ENCODE results near the gene GPS2. TPM values are rescaled to one million over a fixed set of nuclear protein-coding genes. Genes with fewer than 3 reads are reported as not detected.
A peak's percentile ranks its signal among the peaks of the same experiment; 100 is the strongest.

The GPS2 gene
- total RNA-seq, 4 donors from 2014 or later = 77.4 to 123 (median 87.0) TPM

- DNase-seq (ENCODE audit: low spot score in 2 of 2) = peak; percentile 87 to 93
- WGBS = 3% methylated on average over 10 of the region's 29 CpGs
- peaks cover 34% of the 10 kb centered on the region for H3K4me1 ChIP-seq
These were observed 34.6 kb downstream of the GPS2 start for GRCh38 chr17:7280519-7281073.

GRCh38 chr17:7279448-7279847, 35.7 kb downstream of the GPS2 start:
- no peak overlapping the region for H3K4me3 ChIP-seq
- no peak for DNase-seq (ENCODE audit: low spot score in 2 of 2)
- 83% methylated on average over 8 of the region's 8 CpGs for WGBS
- peaks cover 34% of the 10 kb centered on the region for H3K4me1 ChIP-seq
- TF ChIP-seq POLR2A (IDR thresholded peaks at IDR 0.05) (no peak), CTCF (IDR thresholded peaks at IDR 0.05) (no peak), POLR2AphosphoS5 (IDR thresholded peaks at IDR 0.05) (no peak), EP300 (IDR thresholded peaks at IDR 0.05) (no peak)
- no peak overlapping the region for H3K27ac ChIP-seq
- no peaks in the 10 kb centered on the region for H3K9me3 ChIP-seq
- peaks cover 3% of the 10 kb centered on the region for H3K27me3 ChIP-seq
- H3K36me3 ChIP-seq = no peaks in the 10 kb centered on the region

More at GRCh38 chr17:7280519-7281073, 34.6 kb downstream of the GPS2 start:
- H3K27me3 ChIP-seq = peaks cover 3% of the 10 kb centered on the region
- no peaks in the 10 kb centered on the region for H3K9me3 ChIP-seq
- TF ChIP-seq POLR2AphosphoS5 (IDR thresholded peaks at IDR 0.05) = no peak
- TF ChIP-seq POLR2A (IDR thresholded peaks at IDR 0.05) = no peak
- no peak for TF ChIP-seq EP300 (IDR thresholded peaks at IDR 0.05)
- TF ChIP-seq CTCF (IDR thresholded peaks at IDR 0.05) = peak; percentile 85 to 95
- H3K4me3 ChIP-seq = peak overlapping the region; percentile 53
- peak overlapping the region; percentile 73 for H3K27ac ChIP-seq
- no peaks in the 10 kb centered on the region for H3K36me3 ChIP-seq

- peaks cover 24% of the 10 kb centered on the region for H3K27me3 ChIP-seq
- H3K27ac ChIP-seq = no peak overlapping the region
These were observed 48.4 kb downstream of the GPS2 start for GRCh38 chr17:7266784-7267183.

GRCh38 chr17:7263801-7264078, 51.4 kb downstream of the GPS2 start:
- H3K27ac ChIP-seq = no peak overlapping the region
- peak overlapping the region; percentile 52 for H3K4me3 ChIP-seq
- 59% methylated on average over 4 of the region's 4 CpGs for WGBS
- no peak for DNase-seq (ENCODE audit: low spot score in 2 of 2)
- no peak for TF ChIP-seq EP300 (IDR thresholded peaks at IDR 0.05)
- TF ChIP-seq POLR2AphosphoS5 (IDR thresholded peaks at IDR 0.05) = no peak
- TF ChIP-seq POLR2A (IDR thresholded peaks at IDR 0.05) = no peak
- TF ChIP-seq CTCF (IDR thresholded peaks at IDR 0.05) = no peak
- H3K36me3 ChIP-seq = peaks cover 9% of the 10 kb centered on the region
- peaks cover 46% of the 10 kb centered on the region for H3K4me1 ChIP-seq
- peaks cover 37% of the 10 kb centered on the region for H3K27me3 ChIP-seq
- no peaks in the 10 kb centered on the region for H3K9me3 ChIP-seq

More at GRCh38 chr17:7266784-7267183, 48.4 kb downstream of the GPS2 start:
- no peak for DNase-seq (ENCODE audit: low spot score in 2 of 2)
- 72% methylated on average over 1 of the region's 1 CpG for WGBS
- H3K36me3 ChIP-seq = no peaks in the 10 kb centered on the region
- no peaks in the 10 kb centered on the region for H3K9me3 ChIP-seq
- no peak overlapping the region for H3K4me3 ChIP-seq
- TF ChIP-seq CTCF (IDR thresholded peaks at IDR 0.05) (no peak), POLR2A (IDR thresholded peaks at IDR 0.05) (no peak), EP300 (IDR thresholded peaks at IDR 0.05) (no peak), POLR2AphosphoS5 (IDR thresholded peaks at IDR 0.05) (no peak)
- H3K4me1 ChIP-seq = peaks cover 19% of the 10 kb centered on the region

GRCh38 chr17:7262935-7263800, 52.0 kb downstream of the GPS2 start:
- H3K27me3 ChIP-seq = peaks cover 37% of the 10 kb centered on the region
- H3K36me3 ChIP-seq = peaks cover 14% of the 10 kb centered on the region
- H3K9me3 ChIP-seq = no peaks in the 10 kb centered on the region
- no peak for DNase-seq (ENCODE audit: low spot score in 2 of 2)
- H3K27ac ChIP-seq = peak overlapping the region; percentile 60
- H3K4me3 ChIP-seq = peak overlapping the region; percentile 52
- H3K4me1 ChIP-seq = peaks cover 47% of the 10 kb centered on the region
- WGBS = 12% methylated on average over 26 of the region's 26 CpGs
- TF ChIP-seq CTCF (IDR thresholded peaks at IDR 0.05) (no peak), POLR2A (IDR thresholded peaks at IDR 0.05) (no peak)
